ENCODE measurements around the gene RPS6KB2. TPM values are rescaled to one million over a fixed set of nuclear protein-coding genes. Genes with fewer than 3 reads are reported as not detected.

RPS6KB2 gene
- total and polyA plus RNA-seq, 4 donors, result 30.8 to 84.8 (median 37.9) TPM

DNA sequence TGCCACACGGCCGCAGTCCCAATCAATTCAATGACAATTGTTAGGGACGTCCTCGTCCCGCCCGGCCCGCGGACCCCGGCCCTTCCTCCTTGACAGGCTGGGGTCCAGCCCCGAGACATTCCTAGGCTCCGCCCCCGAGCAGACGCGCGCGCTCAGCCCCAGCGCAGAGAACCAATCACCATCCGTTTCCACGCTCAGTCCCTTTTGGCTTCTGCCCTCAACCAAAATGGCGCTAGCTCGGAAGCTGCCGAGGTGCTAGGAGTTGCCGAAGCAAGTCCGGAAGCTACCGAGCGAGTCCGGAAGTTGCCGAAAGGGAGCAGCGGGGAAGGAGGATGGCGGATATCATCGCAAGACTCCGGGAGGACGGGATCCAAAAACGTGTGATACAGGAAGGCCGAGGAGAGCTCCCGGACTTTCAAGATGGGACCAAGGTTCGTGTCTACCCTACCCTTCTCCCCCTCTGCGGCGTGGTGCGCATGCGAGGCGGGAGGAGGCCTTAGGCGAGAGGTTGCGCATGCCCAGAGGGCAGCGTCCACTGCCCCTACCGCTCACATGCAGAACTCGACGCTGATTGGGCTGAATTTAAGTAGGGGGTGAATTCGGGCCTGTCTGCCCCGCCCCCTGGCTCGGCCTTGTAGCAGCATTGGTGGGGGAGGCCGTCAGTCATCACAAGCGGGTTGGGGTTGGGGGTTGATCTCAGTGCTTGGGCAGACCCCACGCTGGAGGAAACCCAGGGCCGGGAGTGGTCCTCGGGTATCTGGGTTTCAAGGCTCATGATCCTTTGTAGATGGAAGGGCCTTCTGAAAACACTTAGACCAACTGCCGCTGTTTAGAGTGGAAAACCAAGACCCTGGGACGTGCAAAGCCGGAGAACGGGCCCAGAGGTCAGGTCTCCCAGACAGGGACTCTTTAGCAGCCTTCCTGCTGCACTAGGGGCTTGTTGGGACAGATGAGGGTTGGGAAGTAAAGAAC, 54.8 kb downstream of the RPS6KB2 start, which contains the start of gene AIP:
AIP (plus strand) TSS at position 200 of the 972 bp plus-strand sequence; CDS start at position 333, 133 bp downstream.
- no peaks in the 10 kb centered on the region for H3K9me3 ChIP-seq (ENCODE audit: control insufficient read depth, low read length)
- no peaks in the 10 kb centered on the region for H3K27me3 ChIP-seq (ENCODE audit: control insufficient read depth in 1 of 2, insufficient read depth in 2 of 2, low read length in 1 of 2)
- DNase-seq (peak; percentile 98), ATAC-seq (ENCODE audit: low FRiP score) (peak; percentile 98)
- 8% methylated on average over 60 of the region's 60 CpGs for WGBS, 2 donors
- H3K4me1 ChIP-seq (ENCODE audit: control insufficient read depth in 1 of 2, insufficient read depth in 2 of 2, low read length in 2 of 2), result peaks cover 0 to 3% of the 10 kb centered on the region in 2 donors
- intact Hi-C loops (cut with DNase I), result no loop called here
- peak within 1 kb of the TSS in 1 of 2 donors; percentile 14 for H3K27ac ChIP-seq (ENCODE audit: low read depth in 1 of 2, low read length in 2 of 2)
- no peaks in the 10 kb centered on the region for H3K36me3 ChIP-seq (ENCODE audit: control insufficient read depth in 1 of 2, insufficient read depth in 2 of 2, low read length in 1 of 2)
- H3K4me3 ChIP-seq (ENCODE audit: low read length in 2 of 2), result peak within 1 kb of the TSS; percentile 2 to 49

DNA sequence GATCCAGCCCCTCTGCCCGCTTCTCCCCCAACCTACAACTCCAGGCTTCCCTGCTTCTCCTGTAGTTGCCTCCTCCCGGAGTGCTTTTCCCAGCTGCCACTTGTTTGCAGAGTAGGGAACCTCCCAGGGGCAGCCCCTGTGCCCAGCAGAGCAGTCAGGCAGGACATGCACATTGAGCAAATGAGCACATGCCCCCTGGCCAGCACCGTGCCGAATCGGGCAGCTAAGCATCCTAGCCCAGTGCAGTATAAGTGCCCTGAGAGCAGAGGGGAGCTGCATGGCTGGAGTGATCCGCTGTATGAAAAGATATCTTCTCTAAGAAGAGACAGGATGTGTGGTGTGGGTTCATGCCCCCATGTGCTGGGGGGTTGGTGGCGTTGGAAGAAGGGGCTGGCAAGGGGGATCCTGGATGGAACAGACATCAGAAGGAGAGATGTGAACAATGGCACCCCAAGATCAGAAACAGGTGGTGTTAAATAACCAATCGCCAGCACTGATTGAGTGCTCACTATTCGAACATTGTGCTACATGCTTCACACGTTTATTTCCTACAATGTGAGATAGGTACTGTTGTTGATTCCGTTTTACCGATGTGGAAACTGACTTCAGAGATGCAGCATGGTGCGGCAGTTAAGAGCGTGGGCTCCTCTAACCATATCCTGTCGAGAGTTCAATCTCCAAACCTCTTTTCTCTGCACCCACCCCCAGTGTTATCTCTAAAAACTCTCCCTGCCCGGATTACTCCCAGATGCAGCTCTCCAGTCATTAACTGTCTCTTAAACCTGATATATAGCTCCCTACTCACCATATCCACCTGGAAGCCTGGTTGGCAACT, 55.8 kb downstream of the RPS6KB2 start:
- WGBS, 2 donors, result 81 to 87% methylated on average over 16 of the region's 16 CpGs
- DNase-seq (peak in 1 of 2 donors; percentile 24), ATAC-seq (ENCODE audit: low FRiP score) (no peak)
- Histone ChIP-seq H3K9me3 (ENCODE audit: control insufficient read depth, low read length) (no peaks in the 10 kb centered on the region), H3K4me1 (ENCODE audit: control insufficient read depth in 1 of 2, insufficient read depth in 2 of 2, low read length in 2 of 2) (peaks cover 0 to 3% of the 10 kb centered on the region in 2 donors), H3K36me3 (ENCODE audit: control insufficient read depth in 1 of 2, insufficient read depth in 2 of 2, low read length in 1 of 2) (no peaks in the 10 kb centered on the region), H3K4me3 (ENCODE audit: low read length in 2 of 2) (no peak overlapping the region), H3K27me3 (ENCODE audit: control insufficient read depth in 1 of 2, insufficient read depth in 2 of 2, low read length in 1 of 2) (no peaks in the 10 kb centered on the region), H3K27ac (ENCODE audit: low read depth in 1 of 2, low read length in 2 of 2) (no peak overlapping the region)
- intact Hi-C loops (cut with DNase I), result no loop called here

DNA sequence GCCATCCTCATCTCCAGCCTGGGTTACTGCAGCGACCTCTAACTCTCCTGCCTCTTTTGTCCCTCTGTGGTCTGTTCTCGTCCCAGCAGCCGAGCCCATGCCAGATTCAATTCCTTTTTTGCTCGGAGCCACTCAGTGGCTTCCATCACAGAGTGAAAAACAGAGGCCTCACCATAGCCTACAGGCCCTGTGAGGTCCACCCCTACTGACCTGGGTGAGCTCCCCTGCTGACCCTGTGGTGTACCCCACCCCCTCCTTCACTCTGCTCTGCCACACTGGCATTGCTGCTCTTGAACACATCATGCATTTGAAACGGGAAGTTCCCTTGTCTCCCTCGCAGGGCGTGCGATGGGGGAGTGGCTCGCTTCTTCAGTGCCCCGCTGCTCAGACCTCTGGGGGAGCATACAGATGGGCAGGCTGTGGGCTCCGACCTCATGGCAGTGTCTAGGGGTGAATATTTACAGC, 56.6 kb downstream of the RPS6KB2 start:
- H3K36me3 ChIP-seq (ENCODE audit: control insufficient read depth in 1 of 2, insufficient read depth in 2 of 2, low read length in 1 of 2), result no peaks in the 10 kb centered on the region
- ATAC-seq (ENCODE audit: low FRiP score), result no peak
- H3K27me3 ChIP-seq (ENCODE audit: control insufficient read depth in 1 of 2, insufficient read depth in 2 of 2, low read length in 1 of 2), result no peaks in the 10 kb centered on the region
- 77 to 81% methylated on average over 11 of the region's 11 CpGs for WGBS, 2 donors
- peak; percentile 66 to 75 for DNase-seq
- H3K9me3 ChIP-seq (ENCODE audit: control insufficient read depth, low read length), result no peaks in the 10 kb centered on the region
- H3K4me3 ChIP-seq (ENCODE audit: low read length in 2 of 2), result no peak overlapping the region
- intact Hi-C loops (cut with DNase I), result no loop called here
- H3K4me1 ChIP-seq (ENCODE audit: control insufficient read depth in 1 of 2, insufficient read depth in 2 of 2, low read length in 2 of 2), result peaks cover 0 to 3% of the 10 kb centered on the region in 2 donors
- H3K27ac ChIP-seq (ENCODE audit: low read depth in 1 of 2, low read length in 2 of 2), result no peak overlapping the region

Other genes with a start within 250 kb of the RPS6KB2 start
- gene GRK2, start 162.0 kb upstream of the RPS6KB2 start, total RNA-seq, result 10 to 100 TPM; 53.8 to 77.6 TPM
- gene GRK2, start 162.0 kb upstream of the RPS6KB2 start, polyA plus RNA-seq, result 10 to 100 TPM; 29.3 to 53.6 TPM
- 10 to 100 TPM; 43.2 to 96.1 TPM for gene ANKRD13D, start 139.2 kb upstream of the RPS6KB2 start, total RNA-seq
- 100 to 1,000 TPM in 1 of 2 donors, 10 to 100 TPM in 1; 16.8 to 100 TPM for gene ANKRD13D, start 139.2 kb upstream of the RPS6KB2 start, polyA plus RNA-seq
- 10 to 100 TPM; 27.3 to 37.0 TPM for gene SSH3, start 125.0 kb upstream of the RPS6KB2 start, total RNA-seq
- gene SSH3, start 125.0 kb upstream of the RPS6KB2 start, polyA plus RNA-seq, result 10 to 100 TPM; 13.3 to 24.1 TPM
- 10 to 100 TPM; 82.7 to 85.1 TPM for gene POLD4, start 74.9 kb upstream of the RPS6KB2 start, total RNA-seq
- 100 to 1,000 TPM; 175 to 338 TPM for gene POLD4, start 74.9 kb upstream of the RPS6KB2 start, polyA plus RNA-seq
- 10 to 100 TPM in 1 of 2 donors, 1 to 10 TPM in 1; 7.7 to 12.0 TPM for gene CLCF1, start 54.9 kb upstream of the RPS6KB2 start, total RNA-seq
- gene CLCF1, start 54.9 kb upstream of the RPS6KB2 start, polyA plus RNA-seq, result 10 to 100 TPM in 1 of 2 donors, 1 to 10 TPM in 1; 2.6 to 19.5 TPM
- gene RAD9A, start 36.5 kb upstream of the RPS6KB2 start, total RNA-seq, result 10 to 100 TPM; 14.6 to 25.1 TPM
- gene RAD9A, start 36.5 kb upstream of the RPS6KB2 start, polyA plus RNA-seq, result 10 to 100 TPM in 1 of 2 donors, 1 to 10 TPM in 1; 8.8 to 56.2 TPM
- 10 to 100 TPM; 61.7 to 64.8 TPM for gene PPP1CA, start 26.6 kb upstream of the RPS6KB2 start, total RNA-seq
- 10 to 100 TPM; 79.6 to 92.0 TPM for gene PPP1CA, start 26.6 kb upstream of the RPS6KB2 start, polyA plus RNA-seq
- 1 to 10 TPM; 4.2 to 9.5 TPM for gene TBC1D10C, start 24.4 kb upstream of the RPS6KB2 start, total RNA-seq
- 1 to 10 TPM; 1.9 to 2.3 TPM for gene TBC1D10C, start 24.4 kb upstream of the RPS6KB2 start, polyA plus RNA-seq
- gene CARNS1, start 12.8 kb upstream of the RPS6KB2 start, total RNA-seq, result 1 to 10 TPM; 7.0 to 9.3 TPM
- 1 to 10 TPM in 1 of 2 donors, under 1 TPM in 1; 0.38 to 8.1 TPM for gene CARNS1, start 12.8 kb upstream of the RPS6KB2 start, polyA plus RNA-seq
- gene PTPRCAP, start 9.2 kb downstream of the RPS6KB2 start, total RNA-seq, result 1 to 10 TPM; 2.9 to 4.8 TPM
- gene PTPRCAP, start 9.2 kb downstream of the RPS6KB2 start, polyA plus RNA-seq, result 10 to 100 TPM in 1 of 2 donors, 1 to 10 TPM in 1; 2.0 to 13.8 TPM
- gene CORO1B, start 15.0 kb downstream of the RPS6KB2 start, total RNA-seq, result 10 to 100 TPM; 77.6 to 79.6 TPM
- gene CORO1B, start 15.0 kb downstream of the RPS6KB2 start, polyA plus RNA-seq, result 10 to 100 TPM; 45.7 to 96.7 TPM
- not detected for gene GPR152, start 24.2 kb downstream of the RPS6KB2 start, total RNA-seq
- not detected for gene GPR152, start 24.2 kb downstream of the RPS6KB2 start, polyA plus RNA-seq
- 1 to 10 TPM; 2.4 TPM for gene CABP4, start 26.9 kb downstream of the RPS6KB2 start, total RNA-seq
- gene CABP4, start 26.9 kb downstream of the RPS6KB2 start, polyA plus RNA-seq, result 1 to 10 TPM in 1 of 2 donors, under 1 TPM in 1; 0.33 to 3.9 TPM
- gene TMEM134, start 40.8 kb downstream of the RPS6KB2 start, total RNA-seq, result 10 to 100 TPM; 34.1 to 37.6 TPM
- 10 to 100 TPM; 20.0 to 63.2 TPM for gene TMEM134, start 40.8 kb downstream of the RPS6KB2 start, polyA plus RNA-seq
- gene AIP, start 54.5 kb downstream of the RPS6KB2 start, total RNA-seq, result 10 to 100 TPM; 61.2 to 63.1 TPM
- 100 to 1,000 TPM; 105 to 141 TPM for gene AIP, start 54.5 kb downstream of the RPS6KB2 start, polyA plus RNA-seq
- 10 to 100 TPM; 40.5 to 48.8 TPM for gene PITPNM1, start 76.9 kb downstream of the RPS6KB2 start, total RNA-seq
- gene PITPNM1, start 76.9 kb downstream of the RPS6KB2 start, polyA plus RNA-seq, result 10 to 100 TPM; 11.8 to 22.5 TPM
- 10 to 100 TPM; 40.8 to 65.6 TPM for gene CDK2AP2, start 79.7 kb downstream of the RPS6KB2 start, total RNA-seq
- gene CDK2AP2, start 79.7 kb downstream of the RPS6KB2 start, polyA plus RNA-seq, result 100 to 1,000 TPM in 1 of 2 donors, 10 to 100 TPM in 1; 87.3 to 105 TPM
- not detected for gene CABP2, start 95.0 kb downstream of the RPS6KB2 start, total RNA-seq
- gene CABP2, start 95.0 kb downstream of the RPS6KB2 start, polyA plus RNA-seq, result not detected
- 100 to 1,000 TPM; 371 to 432 TPM for gene GSTP1, start 155.3 kb downstream of the RPS6KB2 start, total RNA-seq
- gene GSTP1, start 155.3 kb downstream of the RPS6KB2 start, polyA plus RNA-seq, result 100 to 1,000 TPM; 559 to 782 TPM
- 100 to 1,000 TPM; 113 to 123 TPM for gene NDUFV1, start 178.4 kb downstream of the RPS6KB2 start, total RNA-seq
- 100 to 1,000 TPM; 104 to 295 TPM for gene NDUFV1, start 178.4 kb downstream of the RPS6KB2 start, polyA plus RNA-seq
- 1 to 10 TPM; 4.6 to 6.8 TPM for gene NUDT8, start 201.4 kb downstream of the RPS6KB2 start, total RNA-seq
- 1 to 10 TPM; 4.1 to 9.5 TPM for gene NUDT8, start 201.4 kb downstream of the RPS6KB2 start, polyA plus RNA-seq
- not detected for gene TBX10, start 211.3 kb downstream of the RPS6KB2 start, total RNA-seq
- gene TBX10, start 211.3 kb downstream of the RPS6KB2 start, polyA plus RNA-seq, result 1 to 10 TPM in 1 of 2 donors, under 1 TPM in 1; 0.23 to 5.4 TPM
- gene ACY3, start 222.2 kb downstream of the RPS6KB2 start, total RNA-seq, result not detected
- 1 to 10 TPM in 1 of 2 donors, not detected in 1; 8.3 TPM for gene ACY3, start 222.2 kb downstream of the RPS6KB2 start, polyA plus RNA-seq
- gene ALDH3B2, start 246.1 kb downstream of the RPS6KB2 start, total RNA-seq, result not detected
- gene ALDH3B2, start 246.1 kb downstream of the RPS6KB2 start, polyA plus RNA-seq, result under 1 TPM in 1 of 2 donors, not detected in 1; 0.05 TPM

Data from aorta (tissue), 5 donors.